Posterior vena cava (tissue), 2 donors: ENCODE measurements around the gene CSNK1G1. TPM values are rescaled to one million over a fixed set of nuclear protein-coding genes. Genes with fewer than 3 reads are reported as not detected.
"Not testable (repeated sequence)": the region's sequence is repeated elsewhere in the genome, so short reads cannot be mapped to it uniquely, and the experiment has no call there.

ENCODE experiments used
- DNase-seq: peaks from one replicate; pipeline ENCODE4 v3.0.0-alpha.2; 2020; ENCODE audit warnings: low spot score
- intact Hi-C, 2 donors: fragments of 100-400 bp; cut with DNase I; formaldehyde crosslinking; loops; one replicate each; pipeline versions ENCODE4 v1.14.1 to v1.14.2; 2022 to 2023
- total RNA-seq, 2 donors: library from RNA; stranded (reverse); fragmentation: NEBNext Ultra II Directional; extraction: Animal tissue kit (Norgen Biotek cat#: 25700); gene quantifications; one replicate each; pipeline ENCODE4 v1.2.1, GENCODE V29; 2021
- donor health status: DM: yes; HTN: yes; CAD: no.
- donor health status: DM: yes; HTN: yes; CAD: no.

The CSNK1G1 gene
- total RNA-seq, 2 donors from 2014 or later, result 15.8 to 15.9 TPM

- DNase-seq, intact Hi-C loops: not testable (repeated sequence)
These were observed 138.6 kb downstream of the CSNK1G1 start for GRCh38 chr15:64217429-64217750.

- intact Hi-C loops, result no loop called here
- no peak for DNase-seq
These were observed 139.1 kb downstream of the CSNK1G1 start for GRCh38 chr15:64216730-64217428.

- intact Hi-C loops, result no loop called here
- DNase-seq, result no peak
These were observed 139.8 kb downstream of the CSNK1G1 start for GRCh38 chr15:64216196-64216595.

GRCh38 chr15:64213646-64214045 is 142.3 kb downstream of the CSNK1G1 start:
- DNase-seq, result no peak
- intact Hi-C loops, result no loop called here

- intact Hi-C loops, result no loop called here
- DNase-seq, result no peak
These were observed 144.3 kb downstream of the CSNK1G1 start for GRCh38 chr15:64211696-64212095.

GRCh38 chr15:64210371-64210770 is 145.6 kb downstream of the CSNK1G1 start:
- intact Hi-C loops, result no loop called here

GRCh38 chr15:64209680-64210334 is 146.2 kb downstream of the CSNK1G1 start:
- no peak for DNase-seq
- intact Hi-C loops, result loop anchor here in 1 of 2 donors (10.0 kb wide), 1 partner anchor 155 kb away; no protein-coding TSS in a partner anchor

More at GRCh38 chr15:64210371-64210770, 145.6 kb downstream of the CSNK1G1 start:
- no peak for DNase-seq

GRCh38 chr15:64205202-64205601 is 150.8 kb downstream of the CSNK1G1 start:
- no peak for DNase-seq
- intact Hi-C loops, result loop anchor here in 1 of 2 donors (10.0 kb wide), 1 partner anchor 160 kb away; no protein-coding TSS in a partner anchor

GRCh38 chr15:64197425-64197824 is 158.5 kb downstream of the CSNK1G1 start:
- intact Hi-C loops, result no loop called here
- DNase-seq, result no peak

- intact Hi-C loops, result no loop called here
- no peak for DNase-seq
These were observed 162.0 kb downstream of the CSNK1G1 start for GRCh38 chr15:64193971-64194370.

GRCh38 chr15:64191971-64192830 is 163.8 kb downstream of the CSNK1G1 start:
- intact Hi-C loops, result no loop called here
- no peak for DNase-seq

- intact Hi-C loops, result no loop called here
- DNase-seq, result no peak
These were observed 168.4 kb downstream of the CSNK1G1 start for GRCh38 chr15:64187396-64188191.

GRCh38 chr15:64185146-64185911 is 170.6 kb downstream of the CSNK1G1 start:
- DNase-seq, result no peak
- intact Hi-C loops, result no loop called here

- intact Hi-C loops, result no loop called here
- no peak for DNase-seq
These were observed 173.1 kb downstream of the CSNK1G1 start for GRCh38 chr15:64182859-64183370.

GRCh38 chr15:64180235-64180824 is 175.6 kb downstream of the CSNK1G1 start:
- no peak for DNase-seq
- intact Hi-C loops, result no loop called here

- intact Hi-C loops, result no loop called here
- DNase-seq, result no peak
These were observed 189.7 kb downstream of the CSNK1G1 start for GRCh38 chr15:64166102-64166890.

GRCh38 chr15:64164436-64164835 is 191.5 kb downstream of the CSNK1G1 start:
- intact Hi-C loops, result no loop called here
- DNase-seq, result no peak
